Sigmoid colon (tissue), 7 donors: Measurements from ENCODE around the gene FUOM. TPM values are rescaled to one million over a fixed set of nuclear protein-coding genes. Genes with fewer than 3 reads are reported as not detected.

Experiments
- DNase-seq: peaks from one replicate; pipeline ENCODE4 v3.0.0-alpha.2; 2019
- H3K27ac ChIP-seq, 4 donors: fragments of 200-600 bp; sonication (generic); one replicate each; pipeline ENCODE4 v1.5.1; 2016 to 2019; ENCODE audit warnings: mild to moderate bottlenecking in 1 of 4
- H3K27me3 ChIP-seq, 3 donors: fragments of 200-600 bp; sonication (generic); one replicate each; pipeline ENCODE4 v1.5.1; 2019; ENCODE audit warnings: mild to moderate bottlenecking in 1 of 3
- H3K36me3 ChIP-seq, 4 donors: fragments of 200-600 bp; sonication (generic); one replicate each; pipeline ENCODE4 v1.5.1; 2016 to 2019
- H3K4me1 ChIP-seq, 4 donors: fragments of 200-600 bp; sonication (generic); one replicate each; pipeline ENCODE4 v1.5.1; 2017 to 2019
- H3K4me3 ChIP-seq, 4 donors: fragments of 200-600 bp; sonication (generic); one replicate each; pipeline ENCODE4 v1.5.1; 2017 to 2019; ENCODE audit warnings: mild to moderate bottlenecking in 2 of 4, moderate library complexity in 1 of 4
- H3K9me3 ChIP-seq, 4 donors: fragments of 200-600 bp in 3 of 4; sonication (generic) in 3 of 4; one replicate each; pipeline versions ENCODE4 v1.5.1 to v1.6.1; 2013 to 2019
- CTCF ChIP-seq, 4 experiments: fragments of 450-650 bp in 3 of 4; fragments of 200-600 bp in 1 of 4; IDR thresholded peaks; one replicate each; pipeline ENCODE4 v1.5.1; 2016 to 2019; ENCODE audit warnings: antibody characterized with exemption in 4 of 4, mild to moderate bottlenecking in 3 of 4, moderate library complexity in 2 of 4
- EP300 ChIP-seq, 4 donors: sonication (generic); formaldehyde crosslinking; IDR thresholded peaks; one replicate each; pipeline ENCODE4 v1.6.1; 2017; ENCODE audit warnings: antibody characterized with exemption in 4 of 4
- POLR2A ChIP-seq, 2 donors: fragments of 450-650 bp; IDR thresholded peaks; one replicate each; pipeline ENCODE4 v1.6.1; 2016; ENCODE audit warnings: antibody characterized with exemption in 2 of 2, mild to moderate bottlenecking in 2 of 2, moderate library complexity in 2 of 2
- POLR2AphosphoS5 ChIP-seq, 4 donors: sonication (generic); formaldehyde crosslinking; IDR thresholded peaks; one replicate each; pipeline ENCODE4 v1.6.1; 2017; ENCODE audit warnings: antibody characterized with exemption in 4 of 4
- WGBS, 2 donors: extraction: QIAGEN DNeasy Blood & Tissue Kit; methylation state at CpG; one replicate each; pipeline ENCODE4 v1.1.7; 2013; 5-methylcytosine and 5-hydroxymethylcytosine counted together
- intact Hi-C: fragments of 100-400 bp; cut with DNase I; formaldehyde crosslinking; loops from one replicate; pipeline ENCODE4 v1.15.1; 2023
- polyA plus RNA-seq, 3 donors: library from polyadenylated mRNA; stranded (reverse); fragments of 200-250 nt; gene quantifications; one replicate each; pipeline ENCODE4 v1.2.3, GENCODE V29; 2013
- total RNA-seq, 4 donors: library from RNA; depleted of rRNA; stranded (reverse); fragments of >200 nt; gene quantifications; one replicate each; pipeline ENCODE4 v1.1.0, GENCODE V29; 2016
- donor health status: healthy with polysubstance abuse.
- donor health status: Bipolar disorder and iron deficiency.
- donor health status: healthy.

FUOM gene
- total and polyA plus RNA-seq, 7 donors: 8.0 to 98.0 (median 25.7) TPM

GRCh38 chr10:133362846-133363245 is 5.0 kb upstream of the FUOM start:
- no peak for DNase-seq
- WGBS, 2 donors: 93 to 96% methylated on average over 13 of the region's 13 CpGs
- Histone ChIP-seq H3K4me3 (no peak overlapping the region), H3K9me3 (no peaks in the 10 kb centered on the region), H3K27me3 (no peaks in the 10 kb centered on the region), H3K27ac (no peak overlapping the region), H3K36me3 (peaks cover 17 to 59% (median 28%) of the 10 kb centered on the region in 4 donors), H3K4me1 (peaks cover 0 to under 1% (median under 1%) of the 10 kb centered on the region in 4 donors)
- TF ChIP-seq POLR2A (IDR thresholded peaks at IDR 0.05) (no peak), CTCF (IDR thresholded peaks at IDR 0.05) (no peak), POLR2AphosphoS5 (IDR thresholded peaks at IDR 0.05) (no peak), EP300 (IDR thresholded peaks at IDR 0.05) (no peak)
- intact Hi-C loops: no loop called here

GRCh38 chr10:133361773-133362441 is 4.1 kb upstream of the FUOM start:
- no peak for TF ChIP-seq POLR2A (IDR thresholded peaks at IDR 0.05)
- no peak for TF ChIP-seq EP300 (IDR thresholded peaks at IDR 0.05)
- no peak for TF ChIP-seq POLR2AphosphoS5 (IDR thresholded peaks at IDR 0.05)
- no peak for TF ChIP-seq CTCF (IDR thresholded peaks at IDR 0.05)
- intact Hi-C loops: no loop called here
- WGBS, 2 donors: 71 to 83% methylated on average over 18 of the region's 18 CpGs
- Histone ChIP-seq H3K4me1 (peaks cover 0 to 10% (median 9%) of the 10 kb centered on the region in 4 donors), H3K4me3 (no peak overlapping the region), H3K27ac (no peak overlapping the region), H3K36me3 (peaks cover 16 to 55% (median 26%) of the 10 kb centered on the region in 4 donors), H3K27me3 (peaks cover 3 to 9% (median 3%) of the 10 kb centered on the region in 3 donors), H3K9me3 (no peaks in the 10 kb centered on the region)
- DNase-seq: no peak

GRCh38 chr10:133361227-133361626 is 3.4 kb upstream of the FUOM start:
- no peaks in the 10 kb centered on the region for H3K9me3 ChIP-seq
- peaks cover 3 to 16% (median 10%) of the 10 kb centered on the region in 3 donors for H3K27me3 ChIP-seq
- no peak for TF ChIP-seq EP300 (IDR thresholded peaks at IDR 0.05)
- no peak for TF ChIP-seq POLR2A (IDR thresholded peaks at IDR 0.05)
- no peak for TF ChIP-seq CTCF (IDR thresholded peaks at IDR 0.05)
- TF ChIP-seq POLR2AphosphoS5 (IDR thresholded peaks at IDR 0.05): no peak
- H3K36me3 ChIP-seq: peaks cover 9 to 48% (median 19%) of the 10 kb centered on the region in 4 donors
- DNase-seq: no peak
- 89 to 93% methylated on average over 5 of the region's 5 CpGs for whole genome bisulfite sequencing, 2 donors
- no peak overlapping the region for H3K4me3 ChIP-seq
- no peak overlapping the region for H3K27ac ChIP-seq
- intact Hi-C loops: no loop called here
- H3K4me1 ChIP-seq: peaks cover 0 to 16% (median 16%) of the 10 kb centered on the region in 4 donors

DNA sequence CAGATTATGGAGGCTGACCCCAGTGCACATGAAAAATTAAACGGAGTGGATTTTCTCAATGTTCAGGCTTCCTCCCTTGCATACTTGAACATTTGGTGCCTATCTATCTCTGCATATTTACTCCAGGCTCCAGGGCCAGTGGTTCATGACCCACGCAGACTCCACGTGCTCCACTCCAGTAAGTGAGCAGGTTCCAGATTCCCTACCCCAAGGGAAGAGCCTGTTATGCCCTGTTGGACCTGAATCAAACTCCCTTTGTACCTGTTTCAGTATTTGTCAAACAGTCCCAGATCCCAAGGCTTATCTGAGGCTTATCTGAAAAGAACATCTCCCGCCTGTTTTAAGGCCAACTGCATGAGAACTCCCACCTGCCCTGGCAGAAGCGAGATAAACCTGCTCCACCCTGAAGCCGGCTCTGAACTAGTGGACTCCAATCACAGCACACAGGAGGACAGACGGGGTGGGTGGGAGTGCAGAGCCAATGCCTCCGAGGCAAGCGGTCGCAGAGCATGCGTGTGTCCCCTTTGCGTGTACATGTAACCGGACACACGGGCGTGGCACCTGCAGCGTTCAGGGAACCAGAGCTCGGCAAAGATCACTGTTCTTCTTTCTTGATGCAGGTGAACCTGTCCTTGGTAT is 2.3 kb upstream of the FUOM start:
- Histone ChIP-seq H3K9me3 (no peaks in the 10 kb centered on the region), H3K4me1 (peaks cover 0 to 18% (median 16%) of the 10 kb centered on the region in 4 donors), H3K27ac (no peak overlapping the region), H3K4me3 (no peak overlapping the region), H3K27me3 (peaks cover 3 to 27% (median 16%) of the 10 kb centered on the region in 3 donors), H3K36me3 (peaks cover 9 to 37% (median 11%) of the 10 kb centered on the region in 4 donors)
- intact Hi-C loops: no loop called here
- DNase-seq: no peak
- TF ChIP-seq EP300 (IDR thresholded peaks at IDR 0.05) (no peak), POLR2AphosphoS5 (IDR thresholded peaks at IDR 0.05) (no peak), CTCF (IDR thresholded peaks at IDR 0.05) (no peak), POLR2A (IDR thresholded peaks at IDR 0.05) (no peak)
- 21 to 73% methylated on average over 17 of the region's 17 CpGs for WGBS, 2 donors
